Stomach (tissue), 9 donors: ENCODE measurements around the gene HIGD2A. TPM values are rescaled to one million over a fixed set of nuclear protein-coding genes. Genes with fewer than 3 reads are reported as not detected.

Experiments
- DNase-seq, 2 donors: peaks; one replicate each; pipeline versions ENCODE4 v3.0.0 to v3.0.0-alpha.2; 2013 to 2019
- H3K27ac ChIP-seq, 5 donors: fragments of 200-600 bp in 4 of 5; sonication (generic) in 4 of 5; one replicate each; pipeline ENCODE4 v1.5.1; 2013 to 2019; ENCODE audit warnings: mild to moderate bottlenecking in 1 of 5, moderate library complexity in 1 of 5
- H3K27me3 ChIP-seq, 3 donors: fragments of 200-600 bp; sonication (generic); one replicate each; pipeline ENCODE4 v1.5.1; 2017 to 2019; ENCODE audit warnings: mixed run types in 1 of 3
- H3K36me3 ChIP-seq, 4 donors: fragments of 200-600 bp; sonication (generic); 1 replicate in 3 of 4; 2 replicates in 1 of 4; pipeline ENCODE4 v1.5.1; 2016 to 2019
- H3K4me1 ChIP-seq, 4 donors: fragments of 200-600 bp; sonication (generic); one replicate each; pipeline ENCODE4 v1.5.1; 2016 to 2019
- H3K4me3 ChIP-seq, 4 donors: fragments of 200-600 bp; sonication (generic) in 3 of 4; one replicate each; pipeline ENCODE4 v1.5.1; 2016 to 2019; ENCODE audit warnings: mild to moderate bottlenecking in 1 of 4
- H3K9me3 ChIP-seq, 4 donors: fragments of 200-600 bp; sonication (generic); one replicate each; pipeline ENCODE4 v1.5.1; 2016 to 2019
- CTCF ChIP-seq, 7 experiments: fragments of 450-650 bp in 4 of 7; fragments of 200-600 bp in 3 of 7; sonication (generic) in 3 of 7; IDR thresholded peaks; one replicate each; pipeline ENCODE4 v1.5.1; 2016 to 2019; ENCODE audit warnings: antibody characterized with exemption in 7 of 7, control low read depth in 2 of 7, mild to moderate bottlenecking in 1 of 7
- EP300 ChIP-seq: sonication (generic); formaldehyde crosslinking; IDR thresholded peaks from one replicate; pipeline ENCODE4 v1.6.1; 2017; ENCODE audit warnings: antibody characterized with exemption
- POLR2A ChIP-seq, 4 donors: fragments of 450-650 bp; IDR thresholded peaks; one replicate each; pipeline ENCODE4 v1.6.1; 2016; ENCODE audit warnings: antibody characterized with exemption in 4 of 4, control low read depth in 2 of 4, mild to moderate bottlenecking in 1 of 4, moderate library complexity in 1 of 4
- POLR2AphosphoS5 ChIP-seq, 3 donors: sonication (generic); formaldehyde crosslinking; IDR thresholded peaks; one replicate each; pipeline ENCODE4 v1.6.1; 2016; ENCODE audit warnings: antibody characterized with exemption in 3 of 3
- WGBS, 5 donors: extraction: QIAGEN DNeasy Blood & Tissue Kit in 3 of 5; methylation state at CpG; one replicate each; pipeline versions ENCODE4 v1.1.5 to v1.1.7; 2013 to 2018; 5-methylcytosine and 5-hydroxymethylcytosine counted together
- intact Hi-C: fragments of 100-400 bp; cut with DNase I; formaldehyde crosslinking; loops from one replicate; pipeline ENCODE4 v1.15.1; 2023; ENCODE audit warnings: low total_unique reads
- polyA plus RNA-seq, 3 donors: library from polyadenylated mRNA; stranded (reverse); fragments of 200-250 nt; gene quantifications; one replicate each; pipeline ENCODE4 v1.2.3, GENCODE V29; 2013
- total RNA-seq, 5 donors: library from RNA; depleted of rRNA; stranded (reverse); fragments of >200 nt; gene quantifications; one replicate each; pipeline versions ENCODE4 v1.1.0 to v1.2.3, GENCODE V29; 2014 to 2016
- donor health status: healthy with polysubstance abuse.
- donor health status: Bipolar disorder and iron deficiency.
- donor health status: healthy.

The HIGD2A gene
- total and polyA plus RNA-seq, 8 donors: 47.2 to 248 (median 216) TPM

GRCh38 chr5:176381979-176382378, 6.6 kb upstream of the HIGD2A start:
- H3K27me3 ChIP-seq: no peaks in the 10 kb centered on the region
- no peaks in the 10 kb centered on the region for H3K9me3 ChIP-seq
- no peak for TF ChIP-seq CTCF (IDR thresholded peaks at IDR 0.05)
- no peak for TF ChIP-seq POLR2AphosphoS5 (IDR thresholded peaks at IDR 0.05)
- TF ChIP-seq POLR2A (IDR thresholded peaks at IDR 0.05): no peak
- peaks cover 22 to 55% (median 50%) of the 10 kb centered on the region in 4 donors for H3K36me3 ChIP-seq
- no peak for DNase-seq
- no peak overlapping the region for H3K4me3 ChIP-seq
- H3K27ac ChIP-seq: peak overlapping the region in 3 of 5 donors; percentile 22 to 78 (median 27)
- intact Hi-C loops: no loop called here
- WGBS, 5 donors: 76 to 85% (median 78%) methylated on average over 3 of the region's 3 CpGs
- peaks cover 0 to 11% (median 8%) of the 10 kb centered on the region in 4 donors for H3K4me1 ChIP-seq

GRCh38 chr5:176382721-176383120, 5.8 kb upstream of the HIGD2A start:
- Histone ChIP-seq H3K27ac (no peak overlapping the region), H3K9me3 (no peaks in the 10 kb centered on the region), H3K4me3 (no peak overlapping the region), H3K27me3 (no peaks in the 10 kb centered on the region), H3K36me3 (peaks cover 22 to 55% (median 50%) of the 10 kb centered on the region in 4 donors), H3K4me1 (peaks cover 6 to 19% (median 15%) of the 10 kb centered on the region in 4 donors)
- TF ChIP-seq CTCF (IDR thresholded peaks at IDR 0.05) (no peak), POLR2AphosphoS5 (IDR thresholded peaks at IDR 0.05) (no peak), EP300 (no peak), POLR2A (IDR thresholded peaks at IDR 0.05) (no peak)
- DNase-seq: no peak
- intact Hi-C loops: no loop called here
- WGBS, 5 donors: 72 to 100% (median 90%) methylated on average over 3 of the region's 3 CpGs

GRCh38 chr5:176383248-176383905, 5.2 kb upstream of the HIGD2A start:
- intact Hi-C loops: no loop called here
- TF ChIP-seq POLR2AphosphoS5 (IDR thresholded peaks at IDR 0.05): no peak
- no peak for TF ChIP-seq EP300
- no peak for TF ChIP-seq CTCF (IDR thresholded peaks at IDR 0.05)
- no peak for TF ChIP-seq POLR2A (IDR thresholded peaks at IDR 0.05)
- Histone ChIP-seq H3K4me1 (peaks cover 10 to 23% (median 21%) of the 10 kb centered on the region in 4 donors), H3K9me3 (no peaks in the 10 kb centered on the region), H3K36me3 (peaks cover 22 to 55% (median 50%) of the 10 kb centered on the region in 4 donors), H3K4me3 (no peak overlapping the region), H3K27ac (no peak overlapping the region), H3K27me3 (no peaks in the 10 kb centered on the region)
- 89 to 97% (median 92%) methylated on average over 13 to 15 of the region's 15 CpGs for WGBS, 5 donors
- DNase-seq: no peak

- peaks cover 10 to 23% (median 21%) of the 10 kb centered on the region in 4 donors for H3K4me1 ChIP-seq
- intact Hi-C loops: no loop called here
- no peak overlapping the region for H3K4me3 ChIP-seq
- DNase-seq: no peak
- H3K27ac ChIP-seq: no peak overlapping the region
- H3K27me3 ChIP-seq: no peaks in the 10 kb centered on the region
- 76 to 92% (median 89%) methylated on average over 9 of the region's 9 CpGs for whole genome bisulfite sequencing, 5 donors
- peaks cover 22 to 55% (median 50%) of the 10 kb centered on the region in 4 donors for H3K36me3 ChIP-seq
- TF ChIP-seq EP300: no peak
- no peaks in the 10 kb centered on the region for H3K9me3 ChIP-seq
Measured at GRCh38 chr5:176383961-176384360, 4.6 kb upstream of the HIGD2A start.

- intact Hi-C loops: no loop called here
- WGBS, 5 donors: 90 to 93% (median 92%) methylated on average over 8 of the region's 8 CpGs
- TF ChIP-seq POLR2A (IDR thresholded peaks at IDR 0.05): no peak
- no peak for TF ChIP-seq POLR2AphosphoS5 (IDR thresholded peaks at IDR 0.05)
- no peak for TF ChIP-seq EP300
- no peak for TF ChIP-seq CTCF (IDR thresholded peaks at IDR 0.05)
- DNase-seq: no peak
- no peaks in the 10 kb centered on the region for H3K9me3 ChIP-seq
- no peaks in the 10 kb centered on the region for H3K27me3 ChIP-seq
- no peak overlapping the region for H3K4me3 ChIP-seq
- H3K4me1 ChIP-seq: peaks cover 12 to 25% (median 24%) of the 10 kb centered on the region in 4 donors
- no peak overlapping the region for H3K27ac ChIP-seq
- peaks cover 22 to 55% (median 50%) of the 10 kb centered on the region in 4 donors for H3K36me3 ChIP-seq
Measured at GRCh38 chr5:176384366-176384930, 4.1 kb upstream of the HIGD2A start.
